NB4 (cell line): ENCODE data around the gene UBAC2.

Experiments
- CTCF ChIP-seq: IDR thresholded peaks from one replicate; pipeline ENCODE4 v1.5.1; 2012; ENCODE audit warnings: low read depth, low read length
- MYC ChIP-seq: IDR thresholded peaks from 2 replicates; pipeline ENCODE4 v1.6.1; 2011; ENCODE audit warnings: low read depth, low read length
- POLR2A ChIP-seq: IDR thresholded peaks from 2 replicates; pipeline ENCODE4 v1.6.1; 2011; ENCODE audit warnings: mild to moderate bottlenecking; ENCODE audit not compliant: insufficient read length; ENCODE audit errors: extremely low read depth
- TF ChIP-seq, protein P1 (sequence below): IDR thresholded peaks from 2 replicates; pipeline ENCODE4 v1.6.1; 2011; ENCODE audit warnings: low read depth, low read length

DNA sequence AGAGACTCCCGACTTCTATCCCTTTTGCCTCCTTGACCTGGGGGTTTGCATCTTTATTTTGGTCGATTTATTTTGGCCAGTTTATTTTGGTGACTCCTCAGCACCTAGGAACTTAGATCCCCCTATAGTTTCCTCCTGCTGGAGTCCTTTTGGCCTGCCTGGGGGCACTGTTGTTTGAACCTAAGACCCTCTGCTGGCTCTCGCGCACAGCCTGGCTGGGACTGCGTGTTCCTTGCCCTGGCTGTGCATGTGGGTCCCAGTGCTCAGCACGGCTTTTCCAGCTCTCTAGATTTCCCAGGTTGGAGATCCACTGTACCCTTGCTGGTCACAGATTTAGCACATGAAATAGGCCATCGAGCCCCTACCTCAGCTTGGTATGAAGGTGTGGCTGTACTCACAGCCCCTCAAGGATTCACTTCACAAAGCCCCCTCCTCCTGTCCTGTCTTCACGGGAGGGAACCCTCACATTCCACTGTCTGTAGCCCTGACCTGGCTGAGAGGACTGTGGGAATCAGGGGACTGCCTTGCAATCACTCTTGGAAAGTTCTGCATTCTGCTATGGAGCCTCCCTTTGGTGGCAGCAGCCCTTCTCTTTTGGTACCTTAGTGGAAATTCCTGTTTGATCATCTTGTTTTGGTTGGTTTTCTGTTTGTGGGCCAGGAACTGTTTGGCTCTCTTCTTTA, 8.3 kb downstream of the UBAC2 start:
- TF ChIP-seq CTCF = no peak
- TF ChIP-seq POLR2A = no peak
- TF ChIP-seq, protein P1, sequence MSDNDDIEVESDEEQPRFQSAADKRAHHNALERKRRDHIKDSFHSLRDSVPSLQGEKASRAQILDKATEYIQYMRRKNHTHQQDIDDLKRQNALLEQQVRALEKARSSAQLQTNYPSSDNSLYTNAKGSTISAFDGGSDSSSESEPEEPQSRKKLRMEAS = no peak
- TF ChIP-seq MYC = no peak
